ENCODE results near the gene NR0B1.

The NR0B1 gene

GRCh38 chrX:30327762-30328161 lies 18.6 kb upstream of the NR0B1 start:
- no peak overlapping the region for H3K9ac ChIP-seq (ENCODE audit: low read length)
- no peak overlapping the region for H3K4me3 ChIP-seq (ENCODE audit: low read length)
- H3K9me3 ChIP-seq (ENCODE audit: insufficient read depth, low read length): no peaks in the 10 kb centered on the region
- no peak overlapping the region for H3K4me2 ChIP-seq (ENCODE audit: low read length)
- no peak overlapping the region for H2AFZ ChIP-seq (ENCODE audit: low read depth, low read length)
- H3K4me1 ChIP-seq (ENCODE audit: low read length): no peaks in the 10 kb centered on the region
- no peaks in the 10 kb centered on the region for H3K27me3 ChIP-seq (ENCODE audit: low read depth, low read length)
- no peak overlapping the region for H3K27ac ChIP-seq (ENCODE audit: low read length)
- H4K20me1 ChIP-seq (ENCODE audit: insufficient read depth, low read length): no peaks in the 10 kb centered on the region
- TF ChIP-seq CTCF (IDR thresholded peaks at IDR 0.05; ENCODE audit: low read depth, low read length) (no peak), EZH2phosphoT487 (IDR thresholded peaks at IDR 0.05; ENCODE audit: low read depth) (no peak)
- H3K36me3 ChIP-seq (replicated peaks; ENCODE audit: low read depth, low read length): no peaks in the 10 kb centered on the region
- H3K79me2 ChIP-seq (ENCODE audit: low read length): no peaks in the 10 kb centered on the region

- Histone ChIP-seq H3K9ac (ENCODE audit: low read length) (no peak overlapping the region), H2AFZ (ENCODE audit: low read depth, low read length) (no peak overlapping the region), H3K36me3 (replicated peaks; ENCODE audit: low read depth, low read length) (no peaks in the 10 kb centered on the region), H3K9me3 (ENCODE audit: insufficient read depth, low read length) (no peaks in the 10 kb centered on the region), H4K20me1 (ENCODE audit: insufficient read depth, low read length) (no peaks in the 10 kb centered on the region), H3K79me2 (ENCODE audit: low read length) (no peaks in the 10 kb centered on the region), H3K4me2 (ENCODE audit: low read length) (no peak overlapping the region), H3K27ac (ENCODE audit: low read length) (no peak overlapping the region), H3K4me1 (ENCODE audit: low read length) (no peaks in the 10 kb centered on the region), H3K4me3 (ENCODE audit: low read length) (no peak overlapping the region), H3K27me3 (ENCODE audit: low read depth, low read length) (no peaks in the 10 kb centered on the region)
- TF ChIP-seq EZH2phosphoT487 (IDR thresholded peaks at IDR 0.05; ENCODE audit: low read depth): no peak
- TF ChIP-seq CTCF (IDR thresholded peaks at IDR 0.05; ENCODE audit: low read depth, low read length): no peak
Observed at GRCh38 chrX:30317308-30317707, 8.1 kb upstream of the NR0B1 start.

- H2AFZ ChIP-seq (ENCODE audit: low read depth, low read length): no peak overlapping the region
- TF ChIP-seq EZH2phosphoT487 (IDR thresholded peaks at IDR 0.05; ENCODE audit: low read depth) (no peak), CTCF (IDR thresholded peaks at IDR 0.05; ENCODE audit: low read depth, low read length) (no peak)
Observed at GRCh38 chrX:30313322-30313721, 4.1 kb upstream of the NR0B1 start.

GRCh38 chrX:30312858-30313257 lies 3.7 kb upstream of the NR0B1 start:
- H3K36me3 ChIP-seq (replicated peaks; ENCODE audit: low read depth, low read length): no peaks in the 10 kb centered on the region
- TF ChIP-seq EZH2phosphoT487 (IDR thresholded peaks at IDR 0.05; ENCODE audit: low read depth): no peak
- no peak for TF ChIP-seq CTCF (IDR thresholded peaks at IDR 0.05; ENCODE audit: low read depth, low read length)
- no peaks in the 10 kb centered on the region for H3K27me3 ChIP-seq (ENCODE audit: low read depth, low read length)
- H2AFZ ChIP-seq (ENCODE audit: low read depth, low read length): no peak overlapping the region
- H3K9ac ChIP-seq (ENCODE audit: low read length): no peak overlapping the region
- H3K9me3 ChIP-seq (ENCODE audit: insufficient read depth, low read length): no peaks in the 10 kb centered on the region
- H3K4me2 ChIP-seq (ENCODE audit: low read length): no peak overlapping the region
- no peaks in the 10 kb centered on the region for H3K79me2 ChIP-seq (ENCODE audit: low read length)
- no peak overlapping the region for H3K27ac ChIP-seq (ENCODE audit: low read length)
- no peaks in the 10 kb centered on the region for H4K20me1 ChIP-seq (ENCODE audit: insufficient read depth, low read length)
- H3K4me3 ChIP-seq (ENCODE audit: low read length): no peak overlapping the region
- H3K4me1 ChIP-seq (ENCODE audit: low read length): no peaks in the 10 kb centered on the region

More at GRCh38 chrX:30313322-30313721, 4.1 kb upstream of the NR0B1 start:
- H3K4me1 ChIP-seq (ENCODE audit: low read length): no peaks in the 10 kb centered on the region
- no peaks in the 10 kb centered on the region for H3K27me3 ChIP-seq (ENCODE audit: low read depth, low read length)
- H3K36me3 ChIP-seq (replicated peaks; ENCODE audit: low read depth, low read length): no peaks in the 10 kb centered on the region
- no peaks in the 10 kb centered on the region for H4K20me1 ChIP-seq (ENCODE audit: insufficient read depth, low read length)
- no peak overlapping the region for H3K4me3 ChIP-seq (ENCODE audit: low read length)
- H3K4me2 ChIP-seq (ENCODE audit: low read length): no peak overlapping the region
- no peaks in the 10 kb centered on the region for H3K79me2 ChIP-seq (ENCODE audit: low read length)
- no peaks in the 10 kb centered on the region for H3K9me3 ChIP-seq (ENCODE audit: insufficient read depth, low read length)
- H3K27ac ChIP-seq (ENCODE audit: low read length): no peak overlapping the region
- H3K9ac ChIP-seq (ENCODE audit: low read length): no peak overlapping the region
